Astrocyte of the cerebellum (primary cell): ENCODE data around the gene CDK9.

ENCODE experiments used
- DNase-seq: peaks from one replicate; pipeline ENCODE4 v3.0.0-alpha.2; 2011; ENCODE audit warnings: low read depth
- H3K4me3 ChIP-seq: 2 replicates; pipeline ENCODE4 v1.5.1; 2011; ENCODE audit warnings: mild to moderate bottlenecking, low read depth, low read length, moderate library complexity
- in situ Hi-C: cut with HindIII; loops from 2 replicates; pipeline ENCODE4 v1.10.0; 2017; ENCODE audit warnings: low sequenced_read_pairs
- TF ChIP-seq, protein P1 (sequence below): IDR thresholded peaks from 2 replicates; pipeline ENCODE4 v1.5.1; 2012; ENCODE audit warnings: low read length, low read depth, moderate library complexity, mild to moderate bottlenecking; ENCODE audit errors: missing control alignments

Gene CDK9

DNA sequence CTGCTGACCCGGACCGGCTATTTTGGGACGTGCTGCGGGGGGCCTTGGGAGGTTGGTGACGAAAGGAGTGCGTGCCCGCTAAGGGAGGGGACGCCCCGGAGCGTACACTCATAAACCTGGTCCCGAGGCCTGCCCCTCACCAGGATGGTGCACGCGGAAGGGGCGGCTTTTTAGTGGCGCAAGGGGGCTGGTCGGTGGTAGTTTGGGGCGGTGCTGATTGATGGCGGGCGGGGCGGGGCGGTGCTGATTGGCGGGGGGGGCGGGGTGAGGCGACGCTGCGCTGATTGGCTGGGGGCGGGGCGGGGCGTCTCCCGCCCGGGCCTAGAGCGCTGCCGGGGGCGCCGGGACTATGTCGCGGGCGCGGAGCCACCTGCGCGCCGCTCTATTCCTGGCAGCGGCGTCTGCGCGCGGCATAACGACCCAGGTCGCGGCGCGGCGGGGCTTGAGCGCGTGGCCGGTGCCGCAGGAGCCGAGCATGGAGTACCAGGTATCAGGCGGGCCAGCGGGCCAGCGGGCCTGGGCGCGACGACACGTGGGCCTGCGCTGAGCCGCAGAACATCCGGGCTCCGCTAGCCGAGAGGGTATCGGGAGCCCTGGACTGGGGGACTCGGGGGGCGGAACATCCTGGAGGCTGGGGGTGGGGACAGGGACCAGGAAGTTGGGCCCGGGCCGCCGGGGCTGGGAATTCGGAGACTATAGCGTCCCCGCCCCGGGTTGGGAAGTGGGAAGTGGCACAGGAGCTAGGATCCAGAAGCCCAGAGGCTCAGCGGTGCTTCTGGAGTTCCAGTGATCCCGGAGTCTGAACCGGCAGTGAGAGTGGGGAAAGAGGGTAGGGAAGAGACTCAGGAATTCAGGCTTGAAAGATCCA lies 17.0 kb downstream of the CDK9 start, which contains the start of gene FPGS:
Gene FPGS, plus strand, starts transcription at position 307 of the 868 bp plus-strand sequence. Its CDS starts 43 bp downstream, at position 350.
- in situ Hi-C loops: no loop called here
- TF ChIP-seq, protein P1, sequence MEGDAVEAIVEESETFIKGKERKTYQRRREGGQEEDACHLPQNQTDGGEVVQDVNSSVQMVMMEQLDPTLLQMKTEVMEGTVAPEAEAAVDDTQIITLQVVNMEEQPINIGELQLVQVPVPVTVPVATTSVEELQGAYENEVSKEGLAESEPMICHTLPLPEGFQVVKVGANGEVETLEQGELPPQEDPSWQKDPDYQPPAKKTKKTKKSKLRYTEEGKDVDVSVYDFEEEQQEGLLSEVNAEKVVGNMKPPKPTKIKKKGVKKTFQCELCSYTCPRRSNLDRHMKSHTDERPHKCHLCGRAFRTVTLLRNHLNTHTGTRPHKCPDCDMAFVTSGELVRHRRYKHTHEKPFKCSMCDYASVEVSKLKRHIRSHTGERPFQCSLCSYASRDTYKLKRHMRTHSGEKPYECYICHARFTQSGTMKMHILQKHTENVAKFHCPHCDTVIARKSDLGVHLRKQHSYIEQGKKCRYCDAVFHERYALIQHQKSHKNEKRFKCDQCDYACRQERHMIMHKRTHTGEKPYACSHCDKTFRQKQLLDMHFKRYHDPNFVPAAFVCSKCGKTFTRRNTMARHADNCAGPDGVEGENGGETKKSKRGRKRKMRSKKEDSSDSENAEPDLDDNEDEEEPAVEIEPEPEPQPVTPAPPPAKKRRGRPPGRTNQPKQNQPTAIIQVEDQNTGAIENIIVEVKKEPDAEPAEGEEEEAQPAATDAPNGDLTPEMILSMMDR: no peak
- H3K4me3 ChIP-seq: peak within 1 kb of the TSS; percentile 89
- DNase-seq: peak; percentile 45

DNA sequence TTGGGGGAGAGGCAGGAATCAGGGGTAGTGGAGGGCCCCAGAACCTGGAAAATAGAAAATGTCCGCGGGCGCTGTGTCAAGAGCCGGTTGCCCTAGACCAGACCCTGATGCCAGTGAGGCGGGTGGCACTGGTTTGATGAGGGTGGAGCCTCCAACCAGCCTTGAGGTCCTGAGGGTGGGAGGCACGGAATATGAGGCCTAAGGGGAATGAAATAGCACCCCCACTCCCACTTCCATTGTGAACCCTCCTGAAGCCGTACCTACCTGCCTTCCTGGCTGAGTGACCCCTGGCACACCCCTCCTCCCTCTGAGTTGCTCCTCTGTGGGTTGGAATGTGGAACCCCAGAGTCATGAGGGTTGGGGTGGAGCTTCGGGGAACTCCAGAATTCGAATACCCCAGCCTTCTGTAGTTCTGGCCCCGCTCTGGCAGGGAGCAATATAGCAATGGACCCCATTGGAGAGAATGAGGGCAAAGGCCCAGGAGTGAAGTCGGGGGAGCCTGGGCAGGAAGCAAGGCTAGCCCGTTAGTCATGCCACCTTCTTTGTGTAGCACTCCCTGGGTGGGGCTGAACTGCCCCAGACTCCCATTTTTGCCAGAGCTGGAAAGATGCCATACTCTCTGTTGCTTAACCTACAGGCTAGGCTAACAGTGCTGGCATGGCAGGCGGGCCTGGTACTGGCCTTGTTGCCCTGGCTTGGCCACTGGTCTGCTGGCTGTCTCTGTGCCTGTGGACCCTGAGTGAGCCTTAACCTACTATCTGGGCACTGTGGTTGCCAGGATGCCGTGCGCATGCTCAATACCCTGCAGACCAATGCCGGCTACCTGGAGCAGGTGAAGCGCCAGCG lies 17.9 kb downstream of the CDK9 start:
- in situ Hi-C loops: no loop called here
- no peak for DNase-seq
- peak overlapping the region; percentile 89 for H3K4me3 ChIP-seq
- TF ChIP-seq, protein P1: no peak

DNA sequence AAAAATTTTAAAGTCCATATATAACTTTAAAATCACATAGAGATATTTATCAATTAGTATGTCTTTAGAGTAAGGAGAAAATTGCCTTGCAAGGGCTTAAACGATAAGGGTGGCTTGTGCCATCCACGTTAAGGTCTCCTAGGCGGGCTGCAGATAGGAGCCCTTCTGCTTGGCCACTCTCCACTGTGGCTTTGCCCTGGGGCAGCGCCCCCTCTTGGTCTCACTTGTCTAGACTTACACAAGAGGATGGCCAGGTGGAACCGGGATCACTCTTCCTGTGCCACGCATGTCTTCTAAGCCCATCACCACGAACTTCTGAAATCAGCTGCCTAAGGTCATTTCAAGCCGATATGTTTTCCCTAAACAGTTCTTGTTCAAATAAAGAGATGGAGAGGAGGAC lies 19.8 kb downstream of the CDK9 start:
- TF ChIP-seq, protein P1: peak; percentile 37
- DNase-seq: no peak
- in situ Hi-C loops: no loop called here
- H3K4me3 ChIP-seq: no peak overlapping the region

DNA sequence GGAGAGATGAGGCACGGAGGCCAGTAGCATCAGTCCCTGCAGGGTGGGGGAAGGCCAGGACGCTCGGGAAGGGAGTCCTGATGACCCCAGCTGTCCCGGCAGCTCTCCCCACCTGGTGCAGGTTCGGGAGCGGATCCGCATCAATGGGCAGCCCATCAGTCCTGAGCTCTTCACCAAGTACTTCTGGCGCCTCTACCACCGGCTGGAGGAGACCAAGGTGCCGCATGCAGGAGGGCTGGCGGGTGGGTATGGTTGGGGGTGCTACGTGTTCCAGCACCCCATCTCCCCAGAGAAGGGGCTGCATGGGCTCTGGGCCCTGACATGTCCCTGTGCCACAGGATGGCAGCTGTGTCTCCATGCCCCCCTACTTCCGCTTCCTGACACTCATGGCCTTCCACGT lies 21.0 kb downstream of the CDK9 start:
- TF ChIP-seq, protein P1: no peak
- H3K4me3 ChIP-seq: no peak overlapping the region
- DNase-seq: no peak
- in situ Hi-C loops: no loop called here

DNA sequence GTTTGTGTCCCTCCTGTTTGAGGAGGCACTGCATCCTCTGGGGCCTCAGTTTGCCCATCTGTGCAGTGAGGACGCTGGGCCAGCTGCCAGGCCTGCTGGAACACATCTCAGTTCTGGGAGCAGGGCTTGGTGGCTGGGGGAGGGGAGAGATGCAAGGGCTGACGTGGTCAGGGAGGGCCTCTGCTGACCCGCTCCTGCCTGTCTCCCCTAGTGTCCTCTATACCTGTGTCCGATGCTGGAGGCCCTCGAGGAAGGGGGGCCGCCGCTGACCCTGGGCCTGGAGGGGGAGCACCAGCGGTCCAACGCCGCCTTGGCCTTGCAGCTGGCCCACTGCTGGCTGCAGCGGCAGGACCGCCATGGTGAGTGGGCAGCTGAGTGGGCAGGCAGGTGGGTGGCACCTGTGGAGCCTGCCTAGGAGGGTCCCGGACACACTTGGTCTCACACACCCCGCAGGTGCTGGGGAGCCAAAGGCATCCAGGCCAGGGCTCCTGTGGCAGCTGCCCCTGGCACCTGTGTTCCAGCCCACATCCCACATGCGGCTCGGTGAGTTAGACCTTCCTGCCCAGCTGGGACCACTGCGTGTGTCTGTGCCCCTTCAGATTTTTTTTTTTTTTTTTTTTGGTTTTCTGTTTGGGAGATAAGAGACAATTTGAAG lies 22.6 kb downstream of the CDK9 start:
- in situ Hi-C loops: no loop called here
- TF ChIP-seq, protein P1: no peak
- DNase-seq: no peak
- H3K4me3 ChIP-seq: no peak overlapping the region

DNA sequence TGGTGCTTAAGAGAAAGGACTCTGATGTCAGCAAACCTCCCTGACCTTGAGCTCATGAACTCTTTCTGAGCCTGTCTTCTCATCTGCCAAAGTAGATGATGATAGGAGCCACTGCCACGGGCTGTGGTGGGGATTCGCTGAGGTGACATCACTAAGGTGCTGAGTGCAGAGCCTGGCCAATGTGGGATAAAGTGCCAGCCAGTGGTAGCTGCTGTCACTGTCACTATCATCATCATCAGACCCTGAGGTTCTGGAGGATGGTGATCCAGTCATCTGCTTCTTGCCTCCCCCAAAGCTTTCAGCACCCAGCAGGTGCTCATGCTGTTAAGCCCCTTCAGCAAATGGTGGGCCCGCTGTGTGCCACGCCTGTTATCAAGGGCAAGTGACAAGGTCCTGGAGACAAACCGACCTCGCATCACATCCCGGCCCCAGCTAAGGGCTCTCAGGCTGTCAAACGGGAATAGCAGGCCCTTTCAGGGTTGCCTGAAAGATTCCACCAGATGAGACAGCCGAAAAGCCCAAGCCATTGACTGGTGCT lies 23.2 kb downstream of the CDK9 start:
- TF ChIP-seq, protein P1: no peak
- in situ Hi-C loops: no loop called here
- H3K4me3 ChIP-seq: no peak overlapping the region
- no peak for DNase-seq
